Measurements from ENCODE around the gene CCDC80.

- TF ChIP-seq, protein P1, sequence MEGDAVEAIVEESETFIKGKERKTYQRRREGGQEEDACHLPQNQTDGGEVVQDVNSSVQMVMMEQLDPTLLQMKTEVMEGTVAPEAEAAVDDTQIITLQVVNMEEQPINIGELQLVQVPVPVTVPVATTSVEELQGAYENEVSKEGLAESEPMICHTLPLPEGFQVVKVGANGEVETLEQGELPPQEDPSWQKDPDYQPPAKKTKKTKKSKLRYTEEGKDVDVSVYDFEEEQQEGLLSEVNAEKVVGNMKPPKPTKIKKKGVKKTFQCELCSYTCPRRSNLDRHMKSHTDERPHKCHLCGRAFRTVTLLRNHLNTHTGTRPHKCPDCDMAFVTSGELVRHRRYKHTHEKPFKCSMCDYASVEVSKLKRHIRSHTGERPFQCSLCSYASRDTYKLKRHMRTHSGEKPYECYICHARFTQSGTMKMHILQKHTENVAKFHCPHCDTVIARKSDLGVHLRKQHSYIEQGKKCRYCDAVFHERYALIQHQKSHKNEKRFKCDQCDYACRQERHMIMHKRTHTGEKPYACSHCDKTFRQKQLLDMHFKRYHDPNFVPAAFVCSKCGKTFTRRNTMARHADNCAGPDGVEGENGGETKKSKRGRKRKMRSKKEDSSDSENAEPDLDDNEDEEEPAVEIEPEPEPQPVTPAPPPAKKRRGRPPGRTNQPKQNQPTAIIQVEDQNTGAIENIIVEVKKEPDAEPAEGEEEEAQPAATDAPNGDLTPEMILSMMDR (IDR thresholded peaks at IDR 0.05; ENCODE audit: poor library complexity) = no peak
- no peak for TF ChIP-seq EZH2phosphoT487 (IDR thresholded peaks at IDR 0.05; ENCODE audit: low read depth, severe bottlenecking, unreplicated experiment)
These were observed 29.0 kb downstream of the CCDC80 start for GRCh38 chr3:112611752-112612515.

All from hepatocyte (in vitro differentiated cells).